ENCODE results near the gene RNF31. TPM values are rescaled to one million over a fixed set of nuclear protein-coding genes. Genes with fewer than 3 reads are reported as not detected.
A peak's percentile ranks its signal among the peaks of the same experiment; 100 is the strongest.
"Not testable (repeated sequence)": the region's sequence is repeated elsewhere in the genome, so short reads cannot be mapped to it uniquely, and the experiment has no call there.

The RNF31 gene
- total RNA-seq, 1 experiment from 2014 or later: 77.6 TPM

DNA sequence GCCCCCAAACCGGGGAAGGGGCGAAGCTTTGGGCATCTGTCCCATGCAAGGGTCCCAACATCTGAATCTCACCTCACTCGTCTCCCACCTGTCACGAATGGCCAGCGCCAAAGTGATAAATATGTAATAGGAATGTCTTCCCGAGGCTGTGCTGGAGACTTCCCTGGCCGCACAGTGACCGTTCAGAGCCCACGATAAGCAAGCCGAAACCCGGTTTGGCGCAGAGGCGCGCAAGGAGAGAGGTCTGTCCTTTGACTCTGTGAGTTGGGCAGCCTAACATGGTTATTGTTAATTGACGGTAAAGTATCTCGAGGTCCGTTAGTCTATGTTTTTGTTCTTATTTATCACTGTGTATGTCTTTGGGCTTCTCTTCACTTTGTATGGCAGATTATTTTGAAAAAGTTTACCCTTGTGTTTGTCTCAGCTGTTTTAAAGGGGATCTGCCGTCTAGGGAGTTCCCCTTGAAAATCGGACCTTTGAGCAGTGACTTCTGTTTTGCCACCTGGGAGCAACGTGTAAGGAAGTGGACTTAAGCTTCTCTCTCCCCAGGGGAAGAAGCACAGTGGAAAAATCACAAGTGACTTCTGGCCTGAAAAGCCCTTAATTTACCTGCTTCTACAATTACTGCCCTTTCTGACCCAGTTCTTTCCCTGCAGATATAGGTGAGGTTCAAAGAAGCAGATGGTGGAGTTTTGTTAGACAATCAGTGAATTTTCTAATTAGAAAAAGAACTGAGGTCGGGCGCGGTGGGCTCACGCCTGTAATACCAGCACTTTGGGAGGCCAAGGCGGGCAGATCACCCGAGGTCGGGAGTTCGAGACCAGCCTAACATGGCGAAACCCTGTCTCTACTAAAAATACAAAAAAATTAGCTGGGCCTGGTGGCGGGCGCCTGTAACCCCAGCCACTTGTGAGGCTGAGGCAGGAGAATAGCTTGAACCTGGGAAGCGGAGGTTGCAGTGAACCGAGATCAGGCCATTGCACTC, 49.1 kb downstream of the RNF31 start:
- H3K4me1 Mint-ChIP-seq (ENCODE audit: low read depth, unreplicated experiment): peaks cover 11% of the 10 kb centered on the region
- Histone ChIP-seq H3K9me3 (no peaks in the 10 kb centered on the region; the same call in 1 of the 2 replicates), H3K36me3 (ENCODE audit: control insufficient read depth, insufficient read depth, low read length) (no peaks in the 10 kb centered on the region), H3K27me3 (replicated peaks; ENCODE audit: control insufficient read depth, insufficient read depth, low read length) (no peaks in the 10 kb centered on the region), H3K4me3 (ENCODE audit: low read depth, low read length) (peak overlapping the region; percentile 95), H3K4me1 (0 out of 2 replicates have a peak, but pooled peaks cover 9% of the 10 kb centered on the region)
- TF ChIP-seq, protein P1, sequence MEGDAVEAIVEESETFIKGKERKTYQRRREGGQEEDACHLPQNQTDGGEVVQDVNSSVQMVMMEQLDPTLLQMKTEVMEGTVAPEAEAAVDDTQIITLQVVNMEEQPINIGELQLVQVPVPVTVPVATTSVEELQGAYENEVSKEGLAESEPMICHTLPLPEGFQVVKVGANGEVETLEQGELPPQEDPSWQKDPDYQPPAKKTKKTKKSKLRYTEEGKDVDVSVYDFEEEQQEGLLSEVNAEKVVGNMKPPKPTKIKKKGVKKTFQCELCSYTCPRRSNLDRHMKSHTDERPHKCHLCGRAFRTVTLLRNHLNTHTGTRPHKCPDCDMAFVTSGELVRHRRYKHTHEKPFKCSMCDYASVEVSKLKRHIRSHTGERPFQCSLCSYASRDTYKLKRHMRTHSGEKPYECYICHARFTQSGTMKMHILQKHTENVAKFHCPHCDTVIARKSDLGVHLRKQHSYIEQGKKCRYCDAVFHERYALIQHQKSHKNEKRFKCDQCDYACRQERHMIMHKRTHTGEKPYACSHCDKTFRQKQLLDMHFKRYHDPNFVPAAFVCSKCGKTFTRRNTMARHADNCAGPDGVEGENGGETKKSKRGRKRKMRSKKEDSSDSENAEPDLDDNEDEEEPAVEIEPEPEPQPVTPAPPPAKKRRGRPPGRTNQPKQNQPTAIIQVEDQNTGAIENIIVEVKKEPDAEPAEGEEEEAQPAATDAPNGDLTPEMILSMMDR (IDR thresholded peaks at IDR 0.05; ENCODE audit: insufficient read depth in 1 of 2, low read depth in 1 of 2, low read length in 1 of 2, severe bottlenecking in 1 of 2, unreplicated experiment in 1 of 2): no peak
- H3K27ac Mint-ChIP-seq (ENCODE audit: unreplicated experiment): peak overlapping the region; percentile 88
- H3K9me3 Mint-ChIP-seq (ENCODE audit: unreplicated experiment): peaks cover 5% of the 10 kb centered on the region
- peak overlapping the region; percentile 84 for H3K4me3 Mint-ChIP-seq (ENCODE audit: unreplicated experiment)
- ChIA-PET CTCF (interaction anchor here (1.2 to 1.6 kb wide), 2 partner anchors 19 to 35 kb away, joined by 4 to 7 read pairs; partner anchors contain the start of genes IRF9 and MDP1), POLR2A (interaction anchor here (0.5 to 2.2 kb wide), 9 partner anchors 17 to 82 kb away, joined by 3 to 28 read pairs (median 7); partner anchors contain the start of genes CHMP4A, DCAF11, EMC9 and IRF9)
- no peak for DNase-seq
- intact Hi-C loops (cut with micrococcal nuclease; ENCODE audit: unreplicated experiment): no loop called here
- BruUV-seq (replicated peaks): TSS peak; percentile 75
- H3K36me3 Mint-ChIP-seq (ENCODE audit: insufficient read depth, unreplicated experiment): peaks cover 56% of the 10 kb centered on the region
- H3K27me3 Mint-ChIP-seq (ENCODE audit: insufficient read depth, unreplicated experiment): no peaks in the 10 kb centered on the region

DNA sequence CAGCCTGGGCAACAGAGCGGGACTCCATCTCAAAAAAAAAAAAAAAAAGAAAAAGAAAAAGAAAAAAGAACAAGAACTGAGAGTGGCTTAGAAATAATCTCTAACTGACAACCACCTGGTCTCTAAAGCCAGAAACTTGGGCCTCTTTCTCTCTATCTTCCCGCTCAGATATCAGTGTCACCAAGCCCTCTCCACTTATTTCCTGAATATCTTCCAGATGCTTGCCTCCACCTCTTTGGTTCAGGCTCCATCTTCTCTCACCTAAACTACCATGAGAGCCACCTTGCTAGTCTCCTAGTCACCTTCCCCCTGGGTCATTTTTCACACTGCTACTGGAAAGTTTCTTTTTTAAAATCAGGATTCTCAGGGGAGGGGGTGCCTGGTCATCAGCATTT, 49.8 kb downstream of the RNF31 start:
- Histone ChIP-seq H3K4me1 (0 out of 2 replicates have a peak, but pooled peaks cover 9% of the 10 kb centered on the region), H3K36me3 (ENCODE audit: control insufficient read depth, insufficient read depth, low read length) (no peaks in the 10 kb centered on the region), H3K27me3 (replicated peaks; ENCODE audit: control insufficient read depth, insufficient read depth, low read length) (no peaks in the 10 kb centered on the region), H3K9me3 (no peaks in the 10 kb centered on the region; the same call in 1 of the 2 replicates), H3K4me3 (ENCODE audit: low read depth, low read length) (no peak overlapping the region)
- peaks cover 10% of the 10 kb centered on the region for H3K9me3 Mint-ChIP-seq (ENCODE audit: unreplicated experiment)
- H3K36me3 Mint-ChIP-seq (ENCODE audit: insufficient read depth, unreplicated experiment): peaks cover 57% of the 10 kb centered on the region
- peak overlapping the region; percentile 84 for H3K4me3 Mint-ChIP-seq (ENCODE audit: unreplicated experiment)
- intact Hi-C loops (cut with micrococcal nuclease; ENCODE audit: unreplicated experiment): no loop called here
- H3K4me1 Mint-ChIP-seq (ENCODE audit: low read depth, unreplicated experiment): peaks cover 11% of the 10 kb centered on the region
- no TSS peak for BruUV-seq (replicated peaks)
- peak overlapping the region; percentile 88 for H3K27ac Mint-ChIP-seq (ENCODE audit: unreplicated experiment)
- CTCF ChIA-PET: no interaction called here
- no peaks in the 10 kb centered on the region for H3K27me3 Mint-ChIP-seq (ENCODE audit: insufficient read depth, unreplicated experiment)
- POLR2A ChIA-PET: interaction anchor here (1.4 to 2.2 kb wide), 2 partner anchors 16 to 74 kb away, joined by 3 to 28 read pairs; partner anchors contain the start of genes CHMP4A and RABGGTA
- no peak for DNase-seq
- TF ChIP-seq, protein P1 (IDR thresholded peaks at IDR 0.05; ENCODE audit: insufficient read depth in 1 of 2, low read depth in 1 of 2, low read length in 1 of 2, severe bottlenecking in 1 of 2, unreplicated experiment in 1 of 2): no peak

DNA sequence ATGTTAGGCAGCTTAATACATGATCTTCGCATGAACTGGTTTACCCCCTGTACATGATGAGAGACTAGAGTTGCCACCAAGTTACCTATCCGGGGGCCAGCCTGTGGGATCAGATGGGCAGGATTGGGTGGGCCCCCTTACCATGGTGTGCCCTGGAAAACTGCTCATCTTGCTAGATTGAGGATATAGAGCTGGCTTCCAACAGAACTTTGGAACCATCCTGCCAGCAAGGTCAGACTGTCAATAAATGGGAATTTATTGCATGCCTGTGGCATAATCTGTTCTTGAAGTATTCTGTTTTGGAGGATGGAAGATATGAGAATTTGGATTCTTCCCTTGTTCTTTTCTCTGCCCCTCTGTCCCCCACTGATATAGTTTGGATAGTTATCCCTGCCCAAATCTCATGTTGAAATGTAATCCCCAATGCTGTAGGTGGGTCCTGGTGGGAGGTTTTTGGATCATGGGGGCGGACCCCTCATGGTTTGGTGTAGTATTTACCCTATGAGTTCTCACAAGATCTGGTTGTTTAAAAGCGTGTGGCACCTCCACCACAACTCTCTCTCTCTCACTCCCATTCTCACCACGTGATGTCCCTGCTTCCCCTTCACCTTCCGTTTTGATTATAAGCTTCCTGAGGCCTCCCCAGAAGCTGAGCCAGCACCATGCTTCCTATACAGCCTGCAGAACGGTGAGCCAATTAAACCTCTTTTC, 51.7 kb downstream of the RNF31 start:
- H3K4me3 ChIP-seq (ENCODE audit: low read depth, low read length): no peak overlapping the region
- Mint-ChIP-seq H3K4me1 (ENCODE audit: low read depth, unreplicated experiment) (peaks cover 11% of the 10 kb centered on the region), H3K27me3 (ENCODE audit: insufficient read depth, unreplicated experiment) (no peaks in the 10 kb centered on the region), H3K4me3 (ENCODE audit: unreplicated experiment) (no peak overlapping the region), H3K27ac (ENCODE audit: unreplicated experiment) (no peak overlapping the region), H3K9me3 (ENCODE audit: unreplicated experiment) (peaks cover 21% of the 10 kb centered on the region), H3K36me3 (ENCODE audit: insufficient read depth, unreplicated experiment) (peaks cover 65% of the 10 kb centered on the region)
- H3K9me3 ChIP-seq: peaks cover 6% of the 10 kb centered on the region
- POLR2A ChIA-PET: no interaction called here
- TF ChIP-seq, protein P1 (IDR thresholded peaks at IDR 0.05; ENCODE audit: insufficient read depth in 1 of 2, low read depth in 1 of 2, low read length in 1 of 2, severe bottlenecking in 1 of 2, unreplicated experiment in 1 of 2): no peak
- intact Hi-C loops (cut with micrococcal nuclease; ENCODE audit: unreplicated experiment): no loop called here
- no peaks in the 10 kb centered on the region for H3K36me3 ChIP-seq (ENCODE audit: control insufficient read depth, insufficient read depth, low read length)
- DNase-seq: no peak
- no TSS peak for BruUV-seq (replicated peaks)
- CTCF ChIA-PET: no interaction called here
- 0 out of 2 replicates have a peak, but pooled peaks cover 9% of the 10 kb centered on the region for H3K4me1 ChIP-seq
- no peaks in the 10 kb centered on the region for H3K27me3 ChIP-seq (replicated peaks; ENCODE audit: control insufficient read depth, insufficient read depth, low read length)

DNA sequence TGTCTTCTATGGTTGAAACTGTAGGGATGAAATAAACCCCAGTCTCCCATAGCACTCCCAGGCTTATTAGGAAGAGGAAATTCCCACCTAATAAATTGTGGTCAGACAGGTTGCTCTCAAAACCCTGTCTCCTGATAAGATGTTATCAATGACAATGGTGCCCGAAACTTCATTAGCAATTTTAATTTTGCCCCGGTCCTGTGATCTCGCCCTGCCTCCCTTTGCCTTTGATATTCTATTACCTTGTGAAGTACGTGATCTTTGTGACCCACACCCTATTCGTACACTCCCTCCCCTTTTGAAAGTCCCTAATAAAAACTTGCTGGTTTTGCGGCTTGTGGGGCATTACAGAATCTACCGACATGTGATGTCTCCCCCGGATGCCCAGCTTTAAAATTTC, 55.2 kb downstream of the RNF31 start:
- H3K36me3 ChIP-seq (ENCODE audit: control insufficient read depth, insufficient read depth, low read length); H3K4me1 ChIP-seq; H3K27me3 Mint-ChIP-seq (ENCODE audit: insufficient read depth, unreplicated experiment); H3K4me3 ChIP-seq (ENCODE audit: low read depth, low read length); CTCF ChIA-PET; H3K9me3 ChIP-seq; H3K4me3 Mint-ChIP-seq (ENCODE audit: unreplicated experiment); H3K27ac Mint-ChIP-seq (ENCODE audit: unreplicated experiment); BruUV-seq (replicated peaks); H3K27me3 ChIP-seq (replicated peaks; ENCODE audit: control insufficient read depth, insufficient read depth, low read length); POLR2A ChIA-PET; DNase-seq; intact Hi-C loops (cut with micrococcal nuclease; ENCODE audit: unreplicated experiment): not testable (repeated sequence)
- peaks cover 21% of the 10 kb centered on the region for H3K9me3 Mint-ChIP-seq (ENCODE audit: unreplicated experiment)
- peaks cover 11% of the 10 kb centered on the region for H3K4me1 Mint-ChIP-seq (ENCODE audit: low read depth, unreplicated experiment)
- H3K36me3 Mint-ChIP-seq (ENCODE audit: insufficient read depth, unreplicated experiment): peaks cover 62% of the 10 kb centered on the region

All from Caco-2 (cell line).